ENCODE data around the gene SRPX. TPM values are rescaled to one million over a fixed set of nuclear protein-coding genes. Genes with fewer than 3 reads are reported as not detected.

Gene SRPX
- total and polyA plus RNA-seq, 2 experiments from 2014 or later, result 101 to 189 TPM

GRCh38 chrX:38221391-38221929, 789 bp upstream of the SRPX start:
- no peaks in the 10 kb centered on the region for H3K27me3 ChIP-seq
- H3K9me3 ChIP-seq (ENCODE audit: low read depth), result no peaks in the 10 kb centered on the region
- no peak for TF ChIP-seq EZH2phosphoT487 (IDR thresholded peaks at IDR 0.05; ENCODE audit: low read depth, severe bottlenecking, unreplicated experiment)
- TF ChIP-seq, protein P1, sequence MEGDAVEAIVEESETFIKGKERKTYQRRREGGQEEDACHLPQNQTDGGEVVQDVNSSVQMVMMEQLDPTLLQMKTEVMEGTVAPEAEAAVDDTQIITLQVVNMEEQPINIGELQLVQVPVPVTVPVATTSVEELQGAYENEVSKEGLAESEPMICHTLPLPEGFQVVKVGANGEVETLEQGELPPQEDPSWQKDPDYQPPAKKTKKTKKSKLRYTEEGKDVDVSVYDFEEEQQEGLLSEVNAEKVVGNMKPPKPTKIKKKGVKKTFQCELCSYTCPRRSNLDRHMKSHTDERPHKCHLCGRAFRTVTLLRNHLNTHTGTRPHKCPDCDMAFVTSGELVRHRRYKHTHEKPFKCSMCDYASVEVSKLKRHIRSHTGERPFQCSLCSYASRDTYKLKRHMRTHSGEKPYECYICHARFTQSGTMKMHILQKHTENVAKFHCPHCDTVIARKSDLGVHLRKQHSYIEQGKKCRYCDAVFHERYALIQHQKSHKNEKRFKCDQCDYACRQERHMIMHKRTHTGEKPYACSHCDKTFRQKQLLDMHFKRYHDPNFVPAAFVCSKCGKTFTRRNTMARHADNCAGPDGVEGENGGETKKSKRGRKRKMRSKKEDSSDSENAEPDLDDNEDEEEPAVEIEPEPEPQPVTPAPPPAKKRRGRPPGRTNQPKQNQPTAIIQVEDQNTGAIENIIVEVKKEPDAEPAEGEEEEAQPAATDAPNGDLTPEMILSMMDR (IDR thresholded peaks at IDR 0.05; ENCODE audit: poor library complexity), result no peak
- TF ChIP-seq EZH2 (IDR thresholded peaks at IDR 0.05; ENCODE audit: borderline replicate concordance), result no peak
- no peaks in the 10 kb centered on the region for H3K9me2 ChIP-seq (replicated peaks; ENCODE audit: insufficient read depth)
- peak overlapping the region; percentile 35 for H2AFZ ChIP-seq
- H4K20me1 ChIP-seq (ENCODE audit: insufficient read depth, poor library complexity, severe bottlenecking), result no peaks in the 10 kb centered on the region
- peak overlapping the region; percentile 85 for H3K4me2 ChIP-seq
- DNase-seq (ENCODE audit: low spot score), result no peak
- no peaks in the 10 kb centered on the region for H3K4me1 ChIP-seq (ENCODE audit: insufficient read depth)
- no peaks in the 10 kb centered on the region for H3K36me3 ChIP-seq (replicated peaks; ENCODE audit: insufficient read depth, low read depth)
- no peaks in the 10 kb centered on the region for H3K79me2 ChIP-seq
- H3K27ac ChIP-seq, result peak overlapping the region; percentile 13
- no peak overlapping the region for H3K4me3 ChIP-seq
- WGBS (ENCODE audit: low lambda C conversion rate, missing lambda C conversion rate), result 70% methylated on average over 10 of the region's 10 CpGs

- Histone ChIP-seq H4K20me1 (ENCODE audit: insufficient read depth, poor library complexity, severe bottlenecking) (no peaks in the 10 kb centered on the region), H2AFZ (peak overlapping the region; percentile 35), H3K79me2 (no peaks in the 10 kb centered on the region), H3K4me2 (peak overlapping the region; percentile 85), H3K9me2 (replicated peaks; ENCODE audit: insufficient read depth) (no peaks in the 10 kb centered on the region), H3K9me3 (ENCODE audit: low read depth) (no peaks in the 10 kb centered on the region), H3K4me3 (peak overlapping the region; percentile 75), H3K27me3 (no peaks in the 10 kb centered on the region), H3K27ac (peak overlapping the region; percentile 37), H3K36me3 (replicated peaks; ENCODE audit: insufficient read depth, low read depth) (no peaks in the 10 kb centered on the region), H3K4me1 (ENCODE audit: insufficient read depth) (no peaks in the 10 kb centered on the region)
- 39% methylated on average over 14 of the region's 14 CpGs for WGBS (ENCODE audit: low lambda C conversion rate, missing lambda C conversion rate)
- TF ChIP-seq, protein P1 (IDR thresholded peaks at IDR 0.05; ENCODE audit: poor library complexity), result peak; percentile 25
- no peak for TF ChIP-seq EZH2 (IDR thresholded peaks at IDR 0.05; ENCODE audit: borderline replicate concordance)
- DNase-seq (ENCODE audit: low spot score), result peak; percentile 47
Measured at GRCh38 chrX:38220024-38220414, 652 bp downstream of the SRPX start.

DNA sequence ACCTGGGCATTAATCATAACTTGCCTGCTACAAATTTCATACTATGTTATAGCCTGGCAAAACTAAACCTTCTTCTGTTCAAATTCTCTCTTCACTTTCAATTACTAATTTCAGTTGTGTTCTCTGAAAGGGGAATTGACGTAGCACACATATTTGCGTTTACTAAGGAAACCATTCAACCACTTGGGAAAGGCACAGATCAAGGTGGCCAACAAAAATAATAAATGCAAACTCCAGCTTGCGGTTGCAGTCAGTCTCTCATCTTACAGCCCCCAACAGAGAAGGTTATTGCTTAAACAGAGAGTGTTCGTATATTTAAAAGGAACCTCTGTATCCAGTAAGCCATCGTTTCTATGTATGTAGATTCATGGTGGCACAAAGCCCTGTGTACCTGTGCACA, 4.0 kb downstream of the SRPX start:
- H4K20me1 ChIP-seq (ENCODE audit: insufficient read depth, poor library complexity, severe bottlenecking), result no peaks in the 10 kb centered on the region
- H3K4me1 ChIP-seq (ENCODE audit: insufficient read depth), result no peaks in the 10 kb centered on the region
- no peak overlapping the region for H2AFZ ChIP-seq
- H3K79me2 ChIP-seq, result no peaks in the 10 kb centered on the region
- H3K4me2 ChIP-seq, result no peak overlapping the region
- no peaks in the 10 kb centered on the region for H3K36me3 ChIP-seq (replicated peaks; ENCODE audit: insufficient read depth, low read depth)
- TF ChIP-seq EZH2 (IDR thresholded peaks at IDR 0.05; ENCODE audit: borderline replicate concordance) (no peak), EZH2phosphoT487 (IDR thresholded peaks at IDR 0.05; ENCODE audit: low read depth, severe bottlenecking, unreplicated experiment) (no peak)
- TF ChIP-seq, protein P1 (IDR thresholded peaks at IDR 0.05; ENCODE audit: poor library complexity), result no peak
- H3K4me3 ChIP-seq, result no peak overlapping the region
- H3K9me2 ChIP-seq (replicated peaks; ENCODE audit: insufficient read depth), result no peaks in the 10 kb centered on the region
- H3K27me3 ChIP-seq, result no peaks in the 10 kb centered on the region
- H3K27ac ChIP-seq, result no peak overlapping the region
- no peaks in the 10 kb centered on the region for H3K9me3 ChIP-seq (ENCODE audit: low read depth)
- WGBS (ENCODE audit: low lambda C conversion rate, missing lambda C conversion rate), result 62% methylated on average over 5 of the region's 5 CpGs
- no peak for DNase-seq (ENCODE audit: low spot score)
